ENCODE data around the gene TSHZ2.
A peak's percentile ranks its signal among the peaks of the same experiment; 100 is the strongest.

The TSHZ2 gene

DNA sequence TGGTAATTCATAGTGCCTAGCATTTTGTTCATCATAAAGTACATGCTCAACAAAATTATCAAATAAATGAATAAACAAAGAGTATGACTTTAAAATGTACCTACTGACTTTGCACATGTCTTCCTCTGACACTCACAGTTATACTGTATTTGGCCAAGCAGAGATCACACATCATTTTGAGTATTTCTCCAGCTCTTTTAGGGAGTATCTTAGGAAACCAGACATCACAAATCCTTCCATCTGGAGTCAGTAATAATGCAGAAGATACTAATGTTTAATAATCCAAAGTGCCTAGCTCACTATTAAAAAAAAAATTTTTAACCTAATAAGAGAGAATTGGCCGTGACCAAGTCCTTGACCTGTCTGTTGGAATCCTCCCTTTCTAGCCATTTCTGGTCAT is 466.9 kb downstream of the TSHZ2 start:
- TF ChIP-seq, protein P1, sequence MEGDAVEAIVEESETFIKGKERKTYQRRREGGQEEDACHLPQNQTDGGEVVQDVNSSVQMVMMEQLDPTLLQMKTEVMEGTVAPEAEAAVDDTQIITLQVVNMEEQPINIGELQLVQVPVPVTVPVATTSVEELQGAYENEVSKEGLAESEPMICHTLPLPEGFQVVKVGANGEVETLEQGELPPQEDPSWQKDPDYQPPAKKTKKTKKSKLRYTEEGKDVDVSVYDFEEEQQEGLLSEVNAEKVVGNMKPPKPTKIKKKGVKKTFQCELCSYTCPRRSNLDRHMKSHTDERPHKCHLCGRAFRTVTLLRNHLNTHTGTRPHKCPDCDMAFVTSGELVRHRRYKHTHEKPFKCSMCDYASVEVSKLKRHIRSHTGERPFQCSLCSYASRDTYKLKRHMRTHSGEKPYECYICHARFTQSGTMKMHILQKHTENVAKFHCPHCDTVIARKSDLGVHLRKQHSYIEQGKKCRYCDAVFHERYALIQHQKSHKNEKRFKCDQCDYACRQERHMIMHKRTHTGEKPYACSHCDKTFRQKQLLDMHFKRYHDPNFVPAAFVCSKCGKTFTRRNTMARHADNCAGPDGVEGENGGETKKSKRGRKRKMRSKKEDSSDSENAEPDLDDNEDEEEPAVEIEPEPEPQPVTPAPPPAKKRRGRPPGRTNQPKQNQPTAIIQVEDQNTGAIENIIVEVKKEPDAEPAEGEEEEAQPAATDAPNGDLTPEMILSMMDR (IDR thresholded peaks at IDR 0.05; ENCODE audit: low read depth, low read length): no peak
- no peak overlapping the region for H3K4me3 ChIP-seq (replicated peaks in 1 of 2; ENCODE audit: low read depth in 2 of 2, low read length in 2 of 2)
- no peak for DNase-seq (ENCODE audit: low read depth in 2 of 2)

DNA sequence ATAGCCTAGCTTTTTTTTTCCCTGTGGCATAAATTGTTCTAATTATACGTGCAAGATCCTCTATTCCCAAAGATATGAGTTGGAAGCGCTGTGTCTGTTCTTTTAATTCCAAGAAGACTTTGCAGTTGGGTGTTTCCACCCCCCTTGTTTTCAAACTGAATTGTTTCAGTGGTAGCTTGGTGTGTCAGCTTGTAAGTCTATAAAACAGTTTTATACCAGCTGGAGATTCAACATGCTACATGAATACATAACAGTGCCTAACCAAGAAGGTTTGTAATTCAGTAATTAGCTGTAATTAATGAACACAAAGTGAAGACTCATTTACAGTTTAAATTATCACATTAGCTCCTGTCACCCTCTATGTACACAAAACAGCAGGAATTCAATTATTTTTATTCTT is 467.5 kb downstream of the TSHZ2 start:
- no peak for DNase-seq (ENCODE audit: low read depth in 2 of 2)
- no peak overlapping the region for H3K4me3 ChIP-seq (replicated peaks in 1 of 2; ENCODE audit: low read depth in 2 of 2, low read length in 2 of 2)
- TF ChIP-seq, protein P1 (IDR thresholded peaks at IDR 0.05; ENCODE audit: low read depth, low read length): no peak

- TF ChIP-seq, protein P1 (IDR thresholded peaks at IDR 0.05; ENCODE audit: low read depth, low read length): no peak
- peak in 1 of 2 donors; percentile 10 for DNase-seq (ENCODE audit: low read depth in 2 of 2)
- H3K4me3 ChIP-seq (replicated peaks in 1 of 2; ENCODE audit: low read depth in 2 of 2, low read length in 2 of 2): no peak overlapping the region
Observed at GRCh38 chr20:53444401-53445149, 472.4 kb downstream of the TSHZ2 start.

- TF ChIP-seq, protein P1 (IDR thresholded peaks at IDR 0.05; ENCODE audit: low read depth, low read length): no peak
- H3K4me3 ChIP-seq (replicated peaks in 1 of 2; ENCODE audit: low read depth in 2 of 2, low read length in 2 of 2): no peak overlapping the region
- peak in 1 of 2 donors; percentile 14 for DNase-seq (ENCODE audit: low read depth in 2 of 2)
Observed at GRCh38 chr20:53445321-53445731, 473.2 kb downstream of the TSHZ2 start.

- TF ChIP-seq, protein P1 (IDR thresholded peaks at IDR 0.05; ENCODE audit: low read depth, low read length): no peak
- H3K4me3 ChIP-seq (replicated peaks in 1 of 2; ENCODE audit: low read depth in 2 of 2, low read length in 2 of 2): no peak overlapping the region
- DNase-seq (ENCODE audit: low read depth in 2 of 2): no peak
Observed at GRCh38 chr20:53445932-53446331, 473.8 kb downstream of the TSHZ2 start.

- no peak for DNase-seq (ENCODE audit: low read depth in 2 of 2)
- TF ChIP-seq, protein P1 (IDR thresholded peaks at IDR 0.05; ENCODE audit: low read depth, low read length): no peak
Observed at GRCh38 chr20:53447316-53447715, 475.2 kb downstream of the TSHZ2 start.

DNA sequence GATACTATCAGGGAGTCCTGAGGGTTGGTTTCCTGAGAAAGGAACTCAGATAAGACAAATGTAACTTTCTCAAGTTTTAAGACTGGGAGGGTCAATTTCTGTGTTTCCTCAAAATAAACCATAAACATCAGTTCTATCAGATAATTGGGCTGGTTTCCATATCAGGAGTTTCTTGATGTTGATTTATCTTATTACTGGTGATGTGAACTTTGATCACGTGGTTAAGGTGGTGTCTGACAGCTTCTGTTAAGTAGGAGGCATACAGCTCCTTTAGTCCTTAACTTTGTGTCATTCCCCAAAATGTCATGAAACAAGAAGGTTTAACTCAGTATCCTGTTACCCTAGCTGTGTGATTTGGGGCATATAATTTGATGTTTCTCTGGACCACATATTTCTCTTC is 476.3 kb downstream of the TSHZ2 start:
- no peak for DNase-seq (ENCODE audit: low read depth in 2 of 2)
- TF ChIP-seq, protein P1 (IDR thresholded peaks at IDR 0.05; ENCODE audit: low read depth, low read length): no peak
- no peak overlapping the region for H3K4me3 ChIP-seq (replicated peaks in 1 of 2; ENCODE audit: low read depth in 2 of 2, low read length in 2 of 2)

More at GRCh38 chr20:53447316-53447715, 475.2 kb downstream of the TSHZ2 start:
- no peak overlapping the region for H3K4me3 ChIP-seq (replicated peaks in 1 of 2; ENCODE audit: low read depth in 2 of 2, low read length in 2 of 2)

All from cardiac fibroblast (primary cell).